GM18520 (cell line): ENCODE results near the gene MAGI3.
"Not testable (repeated sequence)": the region's sequence is repeated elsewhere in the genome, so short reads cannot be mapped to it uniquely, and the experiment has no call there.

ENCODE experiments used
- ATAC-seq: cut with Tn5 transposase; IDR thresholded peaks from one replicate; pipeline ENCODE4 v1.9.1; 2021; ENCODE audit not compliant: unreplicated experiment

MAGI3 gene

DNA sequence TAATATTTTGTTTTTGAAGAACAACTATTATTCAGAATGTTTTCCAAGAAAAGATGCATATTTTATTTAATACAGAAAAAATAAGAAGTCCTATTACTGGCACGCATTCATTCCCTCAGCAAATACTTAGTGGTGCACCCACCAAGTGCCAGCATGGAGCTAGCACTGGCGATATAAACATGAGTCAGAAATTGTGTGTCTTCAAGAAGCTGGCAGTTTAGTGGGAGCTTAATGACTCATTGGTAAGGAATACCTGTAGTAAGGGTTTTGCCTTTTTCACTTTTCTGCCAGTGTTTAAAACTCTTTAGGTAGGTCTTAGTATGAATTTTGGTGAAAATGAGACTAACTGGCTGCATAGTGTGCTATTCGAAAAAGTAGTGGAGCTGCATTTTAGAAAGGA is 6.3 kb downstream of the MAGI3 start:
- ATAC-seq, result no peak

DNA sequence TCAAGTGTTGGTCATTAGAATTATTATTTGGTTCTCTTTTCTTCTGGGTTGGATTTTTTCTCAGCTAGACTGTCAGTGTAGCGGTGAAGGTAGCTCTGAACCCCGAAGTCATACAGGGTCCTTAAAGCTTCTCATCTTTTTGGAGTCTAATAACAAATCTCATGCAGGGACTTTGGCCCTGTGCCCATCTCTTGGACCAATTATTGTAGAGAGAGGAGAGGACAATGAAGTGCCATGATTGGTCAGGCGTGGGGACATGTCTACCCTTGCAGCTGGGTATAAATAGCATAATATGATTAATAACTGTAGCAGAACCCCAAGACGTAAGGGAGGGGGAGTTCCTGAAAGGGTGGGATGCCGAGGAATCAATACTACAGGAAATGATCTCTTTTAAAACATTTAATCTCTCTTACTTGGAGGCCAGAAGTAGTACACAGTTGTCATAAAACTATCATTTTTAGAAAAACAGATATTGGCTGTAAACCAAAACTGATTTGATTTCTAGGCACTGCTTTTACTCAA is 8.8 kb downstream of the MAGI3 start:
- ATAC-seq, result no peak

DNA sequence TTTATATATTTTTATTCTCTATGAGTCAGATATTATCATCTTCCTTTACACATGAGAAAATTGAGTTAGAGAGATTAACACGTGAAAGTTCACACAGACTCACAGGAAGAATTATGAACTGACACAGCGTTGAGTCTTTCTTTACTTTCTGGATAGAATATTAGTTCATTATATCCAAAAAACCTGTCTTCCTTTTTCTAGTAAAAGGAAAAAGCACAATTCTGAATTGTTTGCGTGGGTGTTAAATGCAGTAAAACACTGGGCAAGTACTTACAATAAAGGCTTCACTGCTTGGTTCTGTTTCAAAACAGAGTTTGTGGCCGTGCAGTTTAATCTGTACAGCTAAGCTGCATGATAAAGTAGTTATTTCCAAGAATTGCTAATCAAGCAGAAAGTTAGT is 10.8 kb downstream of the MAGI3 start:
- ATAC-seq, result no peak

DNA sequence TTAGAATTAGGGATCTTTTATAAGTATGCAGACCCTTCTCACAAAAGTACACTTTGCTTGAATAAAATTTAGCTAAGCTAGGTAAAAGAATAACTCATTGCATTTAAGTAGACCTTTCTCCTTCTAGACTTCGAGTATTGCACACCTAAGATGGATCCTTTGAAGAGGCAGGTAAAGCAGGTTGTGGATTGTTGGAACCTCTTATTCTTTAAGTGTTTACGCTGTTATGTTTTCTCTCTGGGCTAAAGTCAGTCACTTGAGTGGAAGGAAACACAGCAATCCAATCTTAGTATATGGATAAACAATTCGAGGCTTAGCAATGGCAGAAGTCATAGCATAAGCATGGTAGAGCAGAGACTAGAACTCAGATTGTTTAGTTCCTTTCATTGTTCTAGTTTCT is 11.4 kb downstream of the MAGI3 start:
- ATAC-seq, result no peak

DNA sequence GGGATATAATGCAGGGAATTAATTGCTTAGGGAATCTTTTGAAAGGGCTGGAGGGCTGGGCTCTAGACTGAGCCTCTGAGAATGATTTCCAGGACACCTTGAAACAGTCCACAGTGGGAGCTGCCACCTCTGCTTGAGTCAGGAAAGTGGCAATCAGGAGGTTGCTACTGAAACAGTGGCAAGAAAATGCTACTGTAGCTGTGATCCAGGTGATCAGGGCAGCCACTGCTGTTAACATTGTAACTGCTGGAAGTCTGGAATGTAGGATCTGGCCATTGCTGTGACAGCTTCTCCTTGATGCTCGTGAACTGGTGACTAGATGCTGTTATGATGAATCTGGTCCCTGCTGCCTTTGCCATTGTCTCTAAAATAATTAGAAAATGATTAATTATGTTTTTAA is 12.8 kb downstream of the MAGI3 start:
- no peak for ATAC-seq

DNA sequence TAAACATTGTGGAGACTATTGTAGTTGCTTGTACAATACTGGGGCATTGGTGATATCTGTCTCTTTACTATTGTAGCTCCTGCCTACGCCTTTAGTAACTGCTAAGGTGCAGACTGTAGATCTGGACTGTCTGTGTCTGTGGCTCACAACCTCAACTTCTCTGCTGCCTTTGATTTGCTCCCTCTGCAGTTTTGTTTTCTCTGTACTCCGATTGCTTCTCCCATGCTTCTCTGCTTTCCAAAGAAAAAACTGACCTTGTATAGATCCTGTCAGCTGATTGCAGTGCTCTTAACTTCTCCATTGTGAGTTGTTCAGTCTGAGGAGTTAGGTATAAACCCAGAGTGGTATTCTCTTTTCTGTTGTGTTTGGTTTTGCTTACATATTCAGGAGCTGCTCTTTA is 15.3 kb downstream of the MAGI3 start:
- no peak for ATAC-seq

DNA sequence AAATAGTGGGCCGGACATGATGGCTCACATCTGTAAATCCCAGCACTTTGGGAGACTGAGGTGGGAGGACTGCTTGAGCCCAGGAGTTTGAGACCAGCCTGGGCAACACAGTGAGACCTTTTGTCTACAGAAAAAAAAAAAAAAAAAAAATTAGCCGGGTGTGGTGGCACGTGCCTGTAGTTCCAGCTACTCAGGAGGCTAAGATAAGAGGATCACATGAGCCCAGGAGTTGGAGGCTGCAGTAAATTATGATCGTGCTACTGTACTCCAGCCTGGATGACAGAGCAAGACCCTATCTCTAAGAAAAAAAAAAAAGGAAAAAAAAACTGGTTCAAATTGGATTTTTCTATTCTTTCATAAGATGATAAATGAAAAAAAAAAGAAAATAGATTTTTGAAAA is 15.8 kb downstream of the MAGI3 start:
- not testable (repeated sequence) for ATAC-seq

DNA sequence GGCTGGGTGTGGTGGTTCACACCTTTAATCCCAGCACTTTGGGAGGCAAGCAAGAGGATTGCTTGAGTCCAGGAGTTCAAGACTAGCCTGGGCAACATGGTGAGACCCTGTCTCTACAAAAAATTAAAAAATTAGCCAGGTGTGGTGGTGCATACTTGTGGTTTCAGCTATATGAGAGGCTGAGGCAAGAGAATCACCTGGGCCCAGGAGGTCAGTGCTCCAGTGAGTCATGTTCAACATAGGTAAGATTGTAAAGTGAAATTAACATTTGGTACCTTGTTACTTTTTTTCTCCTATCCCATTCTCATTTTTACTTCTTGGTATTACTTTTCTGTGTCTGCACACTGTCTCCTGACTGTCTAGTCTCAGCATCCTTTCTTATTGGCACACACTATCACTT is 19.0 kb downstream of the MAGI3 start:
- no peak for ATAC-seq

DNA sequence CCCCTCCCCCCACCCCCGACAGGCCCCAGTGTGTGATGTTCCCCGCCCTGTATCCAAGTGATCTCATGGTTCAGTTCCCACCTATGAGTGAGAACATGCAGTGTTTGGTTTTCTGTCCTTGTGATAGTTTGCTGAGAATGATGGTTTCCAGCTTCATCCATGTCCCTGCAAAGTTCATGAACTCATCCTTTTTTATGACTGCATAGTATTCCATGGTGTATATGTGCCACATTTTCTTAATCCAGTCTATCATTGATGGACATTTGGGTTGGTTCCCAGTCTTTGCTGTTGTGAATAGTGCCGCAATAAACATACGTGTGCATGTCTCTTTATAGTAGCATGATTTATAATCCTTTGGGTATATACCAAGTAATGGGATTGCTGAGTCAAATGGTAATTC is 21.7 kb downstream of the MAGI3 start:
- not testable (repeated sequence) for ATAC-seq

DNA sequence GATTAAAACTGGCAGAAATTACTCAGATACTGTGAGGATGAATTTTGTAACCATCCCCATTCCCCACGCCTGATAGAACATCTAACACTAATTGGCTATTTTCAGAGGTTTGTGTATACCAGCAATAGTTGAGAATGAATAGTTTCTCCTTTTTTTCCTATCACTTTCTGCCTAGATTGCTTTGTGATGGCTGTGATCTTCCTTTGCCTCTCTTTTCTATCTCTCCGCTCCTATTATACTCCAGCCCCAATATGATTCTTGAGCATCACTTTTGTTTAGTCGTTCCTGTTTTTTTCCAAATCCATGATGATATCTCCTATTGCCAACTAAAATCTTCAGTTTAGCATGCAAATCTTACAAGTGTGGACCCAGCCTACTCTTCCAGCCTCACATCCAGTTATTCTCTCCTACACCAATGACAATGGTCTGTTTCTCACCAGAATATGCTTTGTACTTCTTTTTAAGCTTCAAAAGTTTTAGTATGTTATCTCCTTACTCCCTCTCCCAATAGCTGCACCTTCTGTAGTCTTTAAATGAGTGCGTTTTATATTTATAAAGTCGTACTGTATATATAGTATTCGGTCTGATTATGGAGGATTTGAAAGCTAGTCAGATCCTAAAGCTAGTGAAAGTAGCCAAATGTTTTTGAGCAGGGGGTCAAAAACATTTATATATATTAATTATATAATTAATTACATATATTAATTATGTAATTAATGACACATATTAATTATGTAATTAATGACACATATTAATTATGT is 25.2 kb downstream of the MAGI3 start:
- no peak for ATAC-seq

DNA sequence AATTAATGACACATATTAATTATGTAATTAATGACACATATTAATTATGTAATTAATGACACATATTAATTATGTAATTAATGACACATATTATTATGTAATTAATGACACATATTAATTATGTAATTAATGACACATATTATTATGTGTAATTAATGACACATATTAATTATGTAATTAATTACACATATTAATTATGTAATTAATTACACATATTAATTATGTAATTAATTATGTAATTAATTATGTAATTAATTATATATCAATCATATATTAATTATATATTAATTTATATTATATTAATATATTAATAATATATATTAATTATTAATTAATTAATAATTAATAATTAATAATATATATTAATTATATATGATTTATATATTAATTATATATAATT is 25.8 kb downstream of the MAGI3 start:
- ATAC-seq, result not testable (repeated sequence)

DNA sequence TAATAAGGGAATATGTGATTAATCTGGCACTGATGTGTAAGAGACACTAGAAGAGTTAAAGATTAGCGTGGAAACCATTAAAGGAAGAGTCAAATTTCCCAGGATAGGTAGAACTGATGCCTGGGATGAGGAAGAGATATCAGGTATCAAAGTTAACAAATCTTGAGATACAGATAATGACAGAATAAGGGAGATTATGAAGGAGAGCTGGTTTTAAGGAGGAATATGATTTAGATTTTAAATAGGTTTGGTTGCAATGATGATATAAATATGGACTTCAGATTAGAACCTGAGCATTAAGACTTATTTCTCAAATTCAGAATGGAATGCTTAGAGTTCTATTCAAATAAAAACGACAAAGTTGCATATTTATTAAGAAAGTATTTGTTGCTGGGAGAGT is 26.2 kb downstream of the MAGI3 start:
- ATAC-seq, result no peak

DNA sequence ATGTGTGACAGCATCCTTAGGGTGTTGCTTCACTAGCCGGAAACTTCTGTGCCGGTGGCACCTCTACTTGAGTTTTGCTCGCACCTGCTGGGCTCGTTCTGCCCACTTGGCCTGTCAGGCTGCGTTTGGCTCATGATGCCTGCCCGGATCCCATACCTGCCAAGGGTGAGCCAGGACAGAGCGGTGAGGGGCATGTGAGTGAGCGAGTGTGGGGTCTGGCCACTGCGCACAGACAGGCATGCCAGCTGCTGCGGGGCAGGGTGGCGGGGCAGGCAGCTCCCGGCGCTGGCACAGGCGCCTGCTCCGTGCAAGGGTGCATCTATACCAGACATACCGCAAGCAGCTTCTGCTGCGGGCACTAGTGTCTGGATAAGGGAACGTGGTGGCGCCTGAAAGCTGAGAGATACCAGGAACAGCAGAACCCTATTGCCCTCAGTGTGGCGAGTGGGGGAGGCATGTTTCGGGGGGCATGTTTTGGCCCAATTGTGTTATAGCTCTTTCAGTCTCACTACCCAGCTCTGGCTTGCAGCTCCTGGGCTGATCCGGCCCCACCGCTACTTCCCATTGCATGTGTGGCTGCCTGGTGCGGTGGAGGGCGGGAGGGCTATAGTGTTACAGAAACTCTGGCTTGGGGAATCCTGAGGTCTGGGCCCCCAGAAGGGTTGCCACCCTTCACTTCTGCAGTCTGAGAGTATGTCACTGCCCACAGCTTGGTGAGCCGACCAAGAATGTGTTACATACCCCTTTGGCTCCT is 32.2 kb downstream of the MAGI3 start:
- no peak for ATAC-seq

DNA sequence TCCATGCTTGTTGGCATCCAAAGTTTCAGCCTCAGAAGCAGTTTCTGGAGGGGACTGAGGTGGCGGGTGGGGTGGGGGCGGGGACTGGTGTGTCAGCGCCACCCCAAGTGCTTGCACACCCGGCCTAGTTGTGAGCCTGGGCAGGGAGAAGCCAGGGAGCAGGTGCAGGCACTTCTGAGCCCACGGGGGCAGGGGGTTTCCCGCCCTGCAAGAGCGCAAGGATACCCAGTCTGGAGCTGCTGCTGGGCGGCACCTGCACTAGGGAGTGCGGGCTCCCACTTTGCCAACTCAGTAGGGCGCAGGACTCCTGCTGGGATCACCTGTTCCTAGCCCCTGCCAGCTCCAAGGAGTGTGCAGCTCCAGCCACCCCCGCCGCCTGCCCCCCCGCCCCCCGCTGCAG is 33.5 kb downstream of the MAGI3 start:
- ATAC-seq, result no peak

DNA sequence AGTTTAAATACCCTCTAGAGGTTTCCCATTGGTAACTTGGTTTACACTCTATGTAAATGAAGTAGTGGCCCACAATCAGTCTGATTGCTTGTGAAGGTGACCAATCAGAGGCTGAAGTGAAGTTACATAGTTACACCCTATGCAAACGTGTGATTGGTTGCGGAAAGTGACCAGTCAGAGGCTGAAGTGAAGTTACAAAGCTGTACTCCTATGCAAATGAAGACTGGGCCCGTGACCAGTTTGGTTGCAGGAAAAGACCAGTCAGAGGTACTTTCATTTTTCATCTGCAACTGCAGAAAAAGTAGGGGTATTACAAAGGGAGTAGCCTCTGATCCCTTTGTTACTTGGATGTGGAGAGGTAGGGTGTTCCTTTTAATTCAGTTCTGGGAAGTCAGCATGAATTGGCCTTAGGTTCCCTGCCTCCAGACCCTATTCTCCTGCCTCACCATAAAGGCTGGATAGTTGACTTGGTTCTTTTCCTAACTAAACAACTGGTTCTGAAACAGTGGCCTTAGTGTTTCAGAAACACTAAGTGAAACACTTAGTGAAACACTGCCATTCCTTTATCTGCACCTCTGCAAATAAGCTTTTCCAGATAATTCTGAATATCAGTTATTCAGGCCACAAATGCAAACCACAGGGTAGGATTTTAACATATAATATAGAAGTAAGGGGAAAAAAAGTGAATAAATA is 39.3 kb downstream of the MAGI3 start:
- ATAC-seq, result no peak

DNA sequence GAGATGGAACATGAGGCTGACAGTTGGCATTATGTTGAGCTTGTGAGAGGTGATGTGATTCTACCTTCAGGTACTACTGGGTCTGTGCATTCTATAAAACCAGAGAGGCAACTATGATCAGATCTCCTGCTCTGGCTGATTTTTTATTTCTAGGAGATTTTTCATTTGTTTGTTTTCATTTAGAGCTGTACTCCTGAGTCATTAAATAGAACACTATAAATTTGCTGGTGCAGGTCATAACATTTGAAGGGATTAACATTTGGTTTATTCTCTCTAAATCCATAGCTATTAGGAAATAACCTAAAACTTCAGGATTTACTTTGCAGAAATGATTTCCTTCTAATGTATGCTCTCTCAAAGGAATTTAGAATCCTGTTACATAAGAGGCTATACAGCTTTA is 42.9 kb downstream of the MAGI3 start:
- no peak for ATAC-seq

DNA sequence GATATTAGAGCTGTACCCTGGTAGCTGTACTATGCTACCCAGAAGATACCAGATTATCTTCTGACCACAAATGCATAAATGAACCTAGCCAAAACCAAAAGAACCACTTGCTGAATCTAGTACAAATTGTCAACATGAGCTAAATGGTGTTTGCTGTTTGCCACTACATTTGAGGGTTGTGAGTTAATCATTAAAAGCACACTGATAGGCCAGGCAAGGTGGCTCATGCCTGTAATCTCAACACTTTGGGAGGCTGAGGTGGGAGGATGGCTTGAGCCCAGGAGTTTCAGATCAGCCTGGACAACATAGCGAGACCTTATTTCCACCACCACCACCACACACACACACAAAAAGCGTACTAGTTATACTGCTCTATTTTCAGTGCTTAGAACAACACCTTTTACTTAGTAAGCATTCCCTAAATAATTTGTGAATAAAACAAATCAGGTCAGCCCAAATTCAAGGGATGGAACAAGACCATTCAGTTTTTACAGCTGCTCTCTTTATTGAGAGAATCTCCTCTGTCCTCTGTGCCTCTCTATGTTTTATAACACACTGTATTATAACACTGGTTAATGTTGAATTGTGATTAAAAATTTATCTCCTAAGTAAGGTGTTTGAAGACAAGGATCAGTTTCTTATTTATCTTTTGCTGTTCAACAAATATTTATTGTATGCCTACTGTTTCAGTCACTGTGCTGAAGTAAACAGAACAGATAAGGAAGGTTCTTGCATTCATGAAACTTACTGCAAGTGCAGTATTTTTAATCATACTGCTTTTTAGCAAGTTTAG is 44.0 kb downstream of the MAGI3 start:
- no peak for ATAC-seq

DNA sequence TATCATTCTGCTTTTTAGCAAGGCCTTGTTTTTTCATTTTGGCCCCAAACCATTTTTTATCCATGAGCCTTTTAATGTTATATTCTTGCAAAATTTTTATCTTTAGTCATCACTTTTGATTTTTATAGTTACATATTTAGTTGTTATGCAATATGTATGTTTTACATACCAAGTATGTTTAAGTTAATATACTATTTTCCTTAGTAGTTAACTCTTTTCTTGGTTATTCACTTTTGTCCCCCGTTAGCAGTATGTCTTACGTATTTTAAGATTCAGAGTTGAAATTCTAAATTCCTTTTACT is 44.5 kb downstream of the MAGI3 start:
- ATAC-seq, result no peak

DNA sequence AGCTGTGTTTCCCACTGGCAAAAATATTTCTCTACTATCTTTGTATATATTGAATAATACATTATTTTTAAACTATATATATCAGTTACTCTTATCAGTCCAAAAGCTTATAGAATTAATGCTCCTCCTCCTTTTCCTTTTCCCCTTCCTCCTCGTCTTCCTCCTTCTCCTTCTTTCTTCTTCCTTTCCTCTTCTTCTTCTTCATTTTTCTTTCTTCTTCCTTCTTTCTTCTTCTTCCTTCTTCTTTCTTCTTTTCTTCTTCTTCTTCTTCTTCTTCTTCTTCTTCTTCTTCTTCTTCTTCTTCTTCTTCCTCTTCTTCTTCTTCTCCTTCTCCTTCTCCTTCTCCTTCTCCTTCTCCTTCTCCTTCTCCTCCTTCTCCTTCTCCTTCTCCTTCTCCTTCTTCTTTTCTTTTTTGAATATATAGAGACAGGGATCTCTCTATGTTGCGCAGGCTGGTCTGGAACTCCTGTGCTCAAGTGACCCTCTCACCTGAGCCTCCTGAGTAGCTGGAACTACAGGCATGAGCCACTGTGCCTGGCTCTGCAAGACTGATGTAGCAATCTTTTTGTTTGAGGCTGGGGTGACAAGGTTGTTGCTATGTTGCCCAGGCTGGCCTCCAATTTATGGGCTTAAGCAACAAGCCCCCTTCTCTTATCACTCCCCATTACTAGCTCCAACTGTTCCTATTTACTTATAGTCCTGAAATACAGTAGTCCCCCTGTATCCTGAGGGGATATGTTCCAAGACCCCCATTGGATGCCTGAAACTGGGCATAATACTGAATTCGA is 47.4 kb downstream of the MAGI3 start:
- no peak for ATAC-seq

DNA sequence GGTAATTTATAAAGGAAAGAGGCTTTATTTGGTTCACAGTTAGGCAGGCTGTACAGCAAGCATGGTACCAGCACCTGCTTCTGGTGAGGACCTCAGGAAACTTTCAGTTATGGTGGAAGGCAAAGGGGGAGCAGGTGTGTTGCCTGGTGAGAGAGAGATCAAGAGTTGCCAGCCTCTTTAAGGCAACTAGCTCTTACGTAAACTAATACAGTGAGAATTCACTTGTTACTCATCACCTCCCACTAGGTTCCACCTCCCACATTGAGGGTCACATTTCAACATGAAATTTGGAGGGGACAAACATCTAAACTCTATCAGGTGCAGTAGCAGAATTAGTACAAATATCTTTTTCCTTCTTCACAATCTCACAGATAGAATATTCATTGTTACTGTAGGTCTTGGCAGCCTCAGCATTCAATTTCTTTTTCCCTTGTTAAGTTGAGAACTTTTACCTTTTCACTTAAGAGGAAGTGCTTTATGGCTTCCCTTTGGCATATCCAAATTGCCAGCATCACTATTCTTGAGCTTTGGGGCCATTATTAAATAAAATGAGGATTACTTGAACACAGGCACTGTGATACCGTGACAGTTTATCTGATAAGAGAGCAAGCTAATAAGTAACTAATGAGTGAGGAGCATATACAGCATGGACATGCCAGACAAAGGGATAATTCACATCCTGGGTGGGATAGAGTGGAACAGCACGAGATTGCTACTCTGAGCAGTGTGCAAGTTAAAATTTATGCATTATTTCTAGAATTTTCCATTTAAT is 48.4 kb downstream of the MAGI3 start:
- ATAC-seq, result no peak
